ENCODE results near the gene GSG1L.

Gene GSG1L

DNA sequence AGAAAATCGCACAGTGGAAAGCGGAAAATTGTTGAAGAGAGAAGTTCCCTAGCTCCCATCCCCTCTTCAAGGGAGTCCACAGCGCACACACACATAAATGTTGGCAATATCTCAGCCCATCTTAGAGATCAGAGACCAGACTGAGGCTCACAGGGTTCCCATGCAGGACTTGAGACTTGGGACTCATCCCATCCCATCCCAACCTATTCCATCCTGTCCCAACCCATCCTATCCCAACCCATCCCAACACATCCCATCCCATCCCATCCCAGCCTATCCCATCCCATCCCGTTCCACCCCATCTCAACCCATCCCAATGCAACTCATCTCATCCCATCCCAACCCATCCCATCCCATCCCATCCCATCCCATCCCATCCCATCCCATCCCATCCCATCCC, 29.6 kb downstream of the GSG1L start:
- Histone ChIP-seq H3K36me3 (ENCODE audit: control insufficient read depth in 1 of 2, insufficient read depth in 2 of 2, low read depth in 1 of 2, low read length in 2 of 2) (no peaks in the 10 kb centered on the region), H2AK5ac (ENCODE audit: low read length, severe bottlenecking) (no peak overlapping the region), H2BK5ac (ENCODE audit: low read depth, low read length, poor library complexity, severe bottlenecking) (no peak overlapping the region), H2AFZ (ENCODE audit: low read depth, low read length) (no peak overlapping the region), H3K18ac (ENCODE audit: low read depth in 1 of 2, low read length in 2 of 2) (no peak overlapping the region), H3K14ac (ENCODE audit: low read length in 2 of 2) (no peak overlapping the region), H3K4me1 (ENCODE audit: control insufficient read depth, insufficient read depth, low read depth, low read length) (no peaks in the 10 kb centered on the region), H3K4me3 (ENCODE audit: insufficient read depth in 1 of 2, low read depth in 1 of 2, low read length in 2 of 2) (peak overlapping the region in 1 of 2 experiments; percentile 7), H3K27ac (ENCODE audit: low read length, poor library complexity, severe bottlenecking) (no peak overlapping the region), H2BK120ac (ENCODE audit: low read depth, low read length) (no peak overlapping the region), H4K8ac (ENCODE audit: low read length) (no peak overlapping the region), H2BK15ac (ENCODE audit: low read depth, poor library complexity, severe bottlenecking) (no peak overlapping the region), H3K4ac (ENCODE audit: low read depth in 1 of 2, low read length in 2 of 2) (no peak overlapping the region), H3K79me1 (replicated peaks; ENCODE audit: low read length, poor library complexity, severe bottlenecking) (no peaks in the 10 kb centered on the region), H3K9ac (ENCODE audit: low read length) (no peak overlapping the region), H4K91ac (ENCODE audit: low read length) (no peak overlapping the region), H3K27me3 (ENCODE audit: control insufficient read depth in 1 of 2, insufficient read depth in 1 of 2, low read length in 2 of 2) (peaks cover 12 to 35% of the 10 kb centered on the region in 2 experiments), H3K4me2 (ENCODE audit: low read length, poor library complexity, severe bottlenecking) (no peak overlapping the region), H3K9me3 (ENCODE audit: control insufficient read depth, low read length) (no peaks in the 10 kb centered on the region), H3K23ac (ENCODE audit: low read length in 2 of 2) (no peak overlapping the region), H2BK12ac (ENCODE audit: low read length in 2 of 2) (no peak overlapping the region)
- 78% methylated on average over 4 of the region's 4 CpGs for WGBS
- no peak for DNase-seq

GRCh38 chr16:28029387-28030002, 34.0 kb downstream of the GSG1L start:
- DNase-seq: no peak
- H3K36me3 ChIP-seq (ENCODE audit: control insufficient read depth in 1 of 2, insufficient read depth in 2 of 2, low read depth in 1 of 2, low read length in 2 of 2): no peaks in the 10 kb centered on the region
- 78% methylated on average over 6 of the region's 6 CpGs for WGBS

DNA sequence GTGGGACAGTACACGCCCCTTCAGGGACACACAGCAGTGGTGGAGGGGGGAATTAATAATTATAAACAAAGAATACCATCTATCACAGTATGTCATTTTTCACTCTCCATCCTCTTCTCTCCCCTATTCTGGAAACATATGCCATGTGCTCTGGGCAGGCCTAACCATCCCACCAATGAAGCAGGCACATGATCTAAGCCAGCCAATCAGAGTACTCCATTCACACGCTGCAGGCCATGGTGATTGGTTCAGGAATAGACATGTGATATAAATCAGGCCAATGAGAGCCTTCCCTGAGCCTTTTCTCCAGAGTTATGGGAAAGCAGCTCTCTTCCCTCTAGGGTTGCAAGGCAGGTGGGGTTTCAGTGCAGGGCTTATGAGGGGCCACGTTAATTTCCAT, 36.5 kb downstream of the GSG1L start:
- no peak overlapping the region for H3K18ac ChIP-seq (ENCODE audit: low read depth in 1 of 2, low read length in 2 of 2)
- H2AFZ ChIP-seq (ENCODE audit: low read depth, low read length): no peak overlapping the region
- H3K9ac ChIP-seq (ENCODE audit: low read length): no peak overlapping the region
- H3K27me3 ChIP-seq (ENCODE audit: control insufficient read depth in 1 of 2, insufficient read depth in 1 of 2, low read length in 2 of 2): peaks cover 9 to 10% of the 10 kb centered on the region in 2 experiments
- no peak overlapping the region for H3K23ac ChIP-seq (ENCODE audit: low read length in 2 of 2)
- no peak for DNase-seq
- H3K4ac ChIP-seq (ENCODE audit: low read depth in 1 of 2, low read length in 2 of 2): no peak overlapping the region
- H3K4me1 ChIP-seq (ENCODE audit: control insufficient read depth, insufficient read depth, low read depth, low read length): no peaks in the 10 kb centered on the region
- H4K91ac ChIP-seq (ENCODE audit: low read length): no peak overlapping the region
- WGBS: 73% methylated on average over 2 of the region's 3 CpGs
- no peak overlapping the region for H3K4me2 ChIP-seq (ENCODE audit: low read length, poor library complexity, severe bottlenecking)
- no peak overlapping the region for H4K8ac ChIP-seq (ENCODE audit: low read length)
- H3K27ac ChIP-seq (ENCODE audit: low read length, poor library complexity, severe bottlenecking): no peak overlapping the region
- H3K14ac ChIP-seq (ENCODE audit: low read length in 2 of 2): no peak overlapping the region
- H2BK5ac ChIP-seq (ENCODE audit: low read depth, low read length, poor library complexity, severe bottlenecking): no peak overlapping the region
- no peak overlapping the region for H2BK120ac ChIP-seq (ENCODE audit: low read depth, low read length)
- no peaks in the 10 kb centered on the region for H3K9me3 ChIP-seq (ENCODE audit: control insufficient read depth, low read length)
- no peak overlapping the region for H2AK5ac ChIP-seq (ENCODE audit: low read length, severe bottlenecking)
- no peaks in the 10 kb centered on the region for H3K36me3 ChIP-seq (ENCODE audit: control insufficient read depth in 1 of 2, insufficient read depth in 2 of 2, low read depth in 1 of 2, low read length in 2 of 2)
- no peak overlapping the region for H2BK15ac ChIP-seq (ENCODE audit: low read depth, poor library complexity, severe bottlenecking)
- H3K79me1 ChIP-seq (replicated peaks; ENCODE audit: low read length, poor library complexity, severe bottlenecking): no peaks in the 10 kb centered on the region
- no peak overlapping the region for H3K4me3 ChIP-seq (ENCODE audit: insufficient read depth in 1 of 2, low read depth in 1 of 2, low read length in 2 of 2)
- no peak overlapping the region for H2BK12ac ChIP-seq (ENCODE audit: low read length in 2 of 2)

More at GRCh38 chr16:28029387-28030002, 34.0 kb downstream of the GSG1L start:
- H3K4me2 ChIP-seq (ENCODE audit: low read length, poor library complexity, severe bottlenecking): no peak overlapping the region
- H3K27me3 ChIP-seq (ENCODE audit: control insufficient read depth in 1 of 2, insufficient read depth in 1 of 2, low read length in 2 of 2): peaks cover 11 to 15% of the 10 kb centered on the region in 2 experiments
- H3K9ac ChIP-seq (ENCODE audit: low read length): no peak overlapping the region
- no peak overlapping the region for H4K91ac ChIP-seq (ENCODE audit: low read length)
- no peak overlapping the region for H3K4me3 ChIP-seq (ENCODE audit: insufficient read depth in 1 of 2, low read depth in 1 of 2, low read length in 2 of 2)
- H4K8ac ChIP-seq (ENCODE audit: low read length): no peak overlapping the region
- H2BK120ac ChIP-seq (ENCODE audit: low read depth, low read length): no peak overlapping the region
- no peak overlapping the region for H3K23ac ChIP-seq (ENCODE audit: low read length in 2 of 2)
- H2BK12ac ChIP-seq (ENCODE audit: low read length in 2 of 2): no peak overlapping the region
- no peak overlapping the region for H3K4ac ChIP-seq (ENCODE audit: low read depth in 1 of 2, low read length in 2 of 2)
- no peak overlapping the region for H2BK15ac ChIP-seq (ENCODE audit: low read depth, poor library complexity, severe bottlenecking)
- no peak overlapping the region for H2BK5ac ChIP-seq (ENCODE audit: low read depth, low read length, poor library complexity, severe bottlenecking)
- no peak overlapping the region for H3K18ac ChIP-seq (ENCODE audit: low read depth in 1 of 2, low read length in 2 of 2)
- no peaks in the 10 kb centered on the region for H3K4me1 ChIP-seq (ENCODE audit: control insufficient read depth, insufficient read depth, low read depth, low read length)
- H3K14ac ChIP-seq (ENCODE audit: low read length in 2 of 2): no peak overlapping the region
- no peak overlapping the region for H2AFZ ChIP-seq (ENCODE audit: low read depth, low read length)
- no peaks in the 10 kb centered on the region for H3K9me3 ChIP-seq (ENCODE audit: control insufficient read depth, low read length)
- H2AK5ac ChIP-seq (ENCODE audit: low read length, severe bottlenecking): no peak overlapping the region
- no peak overlapping the region for H3K27ac ChIP-seq (ENCODE audit: low read length, poor library complexity, severe bottlenecking)
- no peaks in the 10 kb centered on the region for H3K79me1 ChIP-seq (replicated peaks; ENCODE audit: low read length, poor library complexity, severe bottlenecking)

GRCh38 chr16:28025631-28026030, 37.9 kb downstream of the GSG1L start:
- no peak for DNase-seq
- Histone ChIP-seq H3K27me3 (ENCODE audit: control insufficient read depth in 1 of 2, insufficient read depth in 1 of 2, low read length in 2 of 2) (peaks cover 9 to 10% of the 10 kb centered on the region in 2 experiments), H2AK5ac (ENCODE audit: low read length, severe bottlenecking) (no peak overlapping the region), H3K79me1 (replicated peaks; ENCODE audit: low read length, poor library complexity, severe bottlenecking) (no peaks in the 10 kb centered on the region), H2BK120ac (ENCODE audit: low read depth, low read length) (no peak overlapping the region), H2BK5ac (ENCODE audit: low read depth, low read length, poor library complexity, severe bottlenecking) (no peak overlapping the region), H3K4ac (ENCODE audit: low read depth in 1 of 2, low read length in 2 of 2) (no peak overlapping the region), H3K9ac (ENCODE audit: low read length) (no peak overlapping the region), H4K8ac (ENCODE audit: low read length) (no peak overlapping the region), H3K4me3 (ENCODE audit: insufficient read depth in 1 of 2, low read depth in 1 of 2, low read length in 2 of 2) (no peak overlapping the region), H2BK12ac (ENCODE audit: low read length in 2 of 2) (no peak overlapping the region), H3K36me3 (ENCODE audit: control insufficient read depth in 1 of 2, insufficient read depth in 2 of 2, low read depth in 1 of 2, low read length in 2 of 2) (no peaks in the 10 kb centered on the region), H2BK15ac (ENCODE audit: low read depth, poor library complexity, severe bottlenecking) (no peak overlapping the region), H3K18ac (ENCODE audit: low read depth in 1 of 2, low read length in 2 of 2) (no peak overlapping the region), H3K14ac (ENCODE audit: low read length in 2 of 2) (no peak overlapping the region), H3K4me2 (ENCODE audit: low read length, poor library complexity, severe bottlenecking) (no peak overlapping the region), H2AFZ (ENCODE audit: low read depth, low read length) (no peak overlapping the region), H3K23ac (ENCODE audit: low read length in 2 of 2) (no peak overlapping the region), H3K9me3 (ENCODE audit: control insufficient read depth, low read length) (no peaks in the 10 kb centered on the region), H3K4me1 (ENCODE audit: control insufficient read depth, insufficient read depth, low read depth, low read length) (no peaks in the 10 kb centered on the region), H4K91ac (ENCODE audit: low read length) (no peak overlapping the region), H3K27ac (ENCODE audit: low read length, poor library complexity, severe bottlenecking) (no peak overlapping the region)
- 72% methylated on average over 4 of the region's 4 CpGs for WGBS
